ENCODE results near the gene LARP4B.

The LARP4B gene

GRCh38 chr10:931326-932318 lies at the start of gene LARP4B:
Gene LARP4B (minus strand): TSS chr10:931705. CDS start chr10:885721, 45,984 bp downstream.
- no peak for TF ChIP-seq CTCF (IDR thresholded peaks at IDR 0.05; ENCODE audit: extremely low read depth, missing control alignments)
- peak; percentile 100 for DNase-seq (ENCODE audit: low spot score)

GRCh38 chr10:980468-981093 lies 49.1 kb upstream of the LARP4B start:
- no peak for TF ChIP-seq CTCF (IDR thresholded peaks at IDR 0.05; ENCODE audit: extremely low read depth, missing control alignments)
- no peak for DNase-seq (ENCODE audit: low spot score)

GRCh38 chr10:978826-979421 lies 47.4 kb upstream of the LARP4B start:
- DNase-seq (ENCODE audit: low spot score), result no peak
- TF ChIP-seq CTCF (IDR thresholded peaks at IDR 0.05; ENCODE audit: extremely low read depth, missing control alignments), result no peak

- no peak for TF ChIP-seq CTCF (IDR thresholded peaks at IDR 0.05; ENCODE audit: extremely low read depth, missing control alignments)
- no peak for DNase-seq (ENCODE audit: low spot score)
Measured at GRCh38 chr10:976316-976715, 44.8 kb upstream of the LARP4B start.

GRCh38 chr10:974785-975074 lies 43.2 kb upstream of the LARP4B start:
- no peak for TF ChIP-seq CTCF (IDR thresholded peaks at IDR 0.05; ENCODE audit: extremely low read depth, missing control alignments)
- no peak for DNase-seq (ENCODE audit: low spot score)

GRCh38 chr10:974038-974784 lies 42.7 kb upstream of the LARP4B start:
- TF ChIP-seq CTCF (IDR thresholded peaks at IDR 0.05; ENCODE audit: extremely low read depth, missing control alignments), result no peak
- no peak for DNase-seq (ENCODE audit: low spot score)
